NT2/D1 (cell line): ENCODE data around the gene PDZRN3.

Experiments
- SUZ12 ChIP-seq: IDR thresholded peaks from 2 replicates; pipeline ENCODE4 v1.6.1; 2011; ENCODE audit not compliant: insufficient read length, insufficient read depth; ENCODE audit errors: extremely low read depth
- YY1 ChIP-seq: IDR thresholded peaks from 2 replicates; pipeline ENCODE4 v1.6.1; 2011; ENCODE audit not compliant: insufficient read length, insufficient read depth
- ZNF274 ChIP-seq: IDR thresholded peaks from 2 replicates; pipeline ENCODE4 v1.6.1; 2011; ENCODE audit warnings: mild to moderate bottlenecking, low read depth, low read length

- TF ChIP-seq SUZ12 (no peak), ZNF274 (no peak), YY1 (no peak)
Measured at GRCh38 chr3:73399666-73400253, 225.0 kb downstream of the PDZRN3 start.
